ENCODE data around the gene SLC5A3. TPM values are rescaled to one million over a fixed set of nuclear protein-coding genes. Genes with fewer than 3 reads are reported as not detected.

Gene SLC5A3
- total and polyA plus RNA-seq, 2 experiments from 2014 or later = 6.2 to 32.7 TPM

GRCh38 chr21:34034369-34035014, 38.9 kb upstream of the SLC5A3 start (continued):
- TF ChIP-seq, protein P1, sequence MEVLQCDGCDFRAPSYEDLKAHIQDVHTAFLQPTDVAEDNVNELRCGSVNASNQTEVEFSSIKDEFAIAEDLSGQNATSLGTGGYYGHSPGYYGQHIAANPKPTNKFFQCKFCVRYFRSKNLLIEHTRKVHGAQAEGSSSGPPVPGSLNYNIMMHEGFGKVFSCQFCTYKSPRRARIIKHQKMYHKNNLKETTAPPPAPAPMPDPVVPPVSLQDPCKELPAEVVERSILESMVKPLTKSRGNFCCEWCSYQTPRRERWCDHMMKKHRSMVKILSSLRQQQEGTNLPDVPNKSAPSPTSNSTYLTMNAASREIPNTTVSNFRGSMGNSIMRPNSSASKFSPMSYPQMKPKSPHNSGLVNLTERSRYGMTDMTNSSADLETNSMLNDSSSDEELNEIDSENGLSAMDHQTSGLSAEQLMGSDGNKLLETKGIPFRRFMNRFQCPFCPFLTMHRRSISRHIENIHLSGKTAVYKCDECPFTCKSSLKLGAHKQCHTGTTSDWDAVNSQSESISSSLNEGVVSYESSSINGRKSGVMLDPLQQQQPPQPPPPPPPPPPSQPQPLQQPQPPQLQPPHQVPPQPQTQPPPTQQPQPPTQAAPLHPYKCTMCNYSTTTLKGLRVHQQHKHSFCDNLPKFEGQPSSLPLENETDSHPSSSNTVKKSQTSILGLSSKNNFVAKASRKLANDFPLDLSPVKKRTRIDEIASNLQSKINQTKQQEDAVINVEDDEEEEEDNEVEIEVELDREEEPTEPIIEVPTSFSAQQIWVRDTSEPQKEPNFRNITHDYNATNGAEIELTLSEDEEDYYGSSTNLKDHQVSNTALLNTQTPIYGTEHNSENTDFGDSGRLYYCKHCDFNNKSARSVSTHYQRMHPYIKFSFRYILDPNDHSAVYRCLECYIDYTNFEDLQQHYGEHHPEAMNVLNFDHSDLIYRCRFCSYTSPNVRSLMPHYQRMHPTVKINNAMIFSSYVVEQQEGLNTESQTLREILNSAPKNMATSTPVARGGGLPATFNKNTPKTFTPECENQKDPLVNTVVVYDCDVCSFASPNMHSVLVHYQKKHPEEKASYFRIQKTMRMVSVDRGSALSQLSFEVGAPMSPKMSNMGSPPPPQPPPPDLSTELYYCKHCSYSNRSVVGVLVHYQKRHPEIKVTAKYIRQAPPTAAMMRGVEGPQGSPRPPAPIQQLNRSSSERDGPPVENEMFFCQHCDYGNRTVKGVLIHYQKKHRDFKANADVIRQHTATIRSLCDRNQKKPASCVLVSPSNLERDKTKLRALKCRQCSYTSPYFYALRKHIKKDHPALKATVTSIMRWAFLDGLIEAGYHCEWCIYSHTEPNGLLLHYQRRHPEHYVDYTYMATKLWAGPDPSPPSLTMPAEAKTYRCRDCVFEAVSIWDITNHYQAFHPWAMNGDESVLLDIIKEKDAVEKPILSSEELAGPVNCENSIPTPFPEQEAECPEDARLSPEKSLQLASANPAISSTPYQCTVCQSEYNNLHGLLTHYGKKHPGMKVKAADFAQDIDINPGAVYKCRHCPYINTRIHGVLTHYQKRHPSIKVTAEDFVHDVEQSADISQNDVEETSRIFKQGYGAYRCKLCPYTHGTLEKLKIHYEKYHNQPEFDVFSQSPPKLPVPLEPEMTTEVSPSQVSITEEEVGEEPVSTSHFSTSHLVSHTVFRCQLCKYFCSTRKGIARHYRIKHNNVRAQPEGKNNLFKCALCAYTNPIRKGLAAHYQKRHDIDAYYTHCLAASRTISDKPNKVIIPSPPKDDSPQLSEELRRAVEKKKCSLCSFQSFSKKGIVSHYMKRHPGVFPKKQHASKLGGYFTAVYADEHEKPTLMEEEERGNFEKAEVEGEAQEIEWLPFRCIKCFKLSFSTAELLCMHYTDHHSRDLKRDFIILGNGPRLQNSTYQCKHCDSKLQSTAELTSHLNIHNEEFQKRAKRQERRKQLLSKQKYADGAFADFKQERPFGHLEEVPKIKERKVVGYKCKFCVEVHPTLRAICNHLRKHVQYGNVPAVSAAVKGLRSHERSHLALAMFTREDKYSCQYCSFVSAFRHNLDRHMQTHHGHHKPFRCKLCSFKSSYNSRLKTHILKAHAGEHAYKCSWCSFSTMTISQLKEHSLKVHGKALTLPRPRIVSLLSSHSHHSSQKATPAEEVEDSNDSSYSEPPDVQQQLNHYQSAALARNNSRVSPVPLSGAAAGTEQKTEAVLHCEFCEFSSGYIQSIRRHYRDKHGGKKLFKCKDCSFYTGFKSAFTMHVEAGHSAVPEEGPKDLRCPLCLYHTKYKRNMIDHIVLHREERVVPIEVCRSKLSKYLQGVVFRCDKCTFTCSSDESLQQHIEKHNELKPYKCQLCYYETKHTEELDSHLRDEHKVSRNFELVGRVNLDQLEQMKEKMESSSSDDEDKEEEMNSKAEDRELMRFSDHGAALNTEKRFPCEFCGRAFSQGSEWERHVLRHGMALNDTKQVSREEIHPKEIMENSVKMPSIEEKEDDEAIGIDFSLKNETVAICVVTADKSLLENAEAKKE (CRISPR knock-in tag; IDR thresholded peaks at IDR 0.05) = no peak
- TF ChIP-seq EZH2phosphoT487 (IDR thresholded peaks at IDR 0.05; ENCODE audit: unreplicated experiment) (no peak), JUNB (IDR thresholded peaks at IDR 0.05; ENCODE audit: unreplicated experiment) (no peak), ZNF331 (CRISPR knock-in tag; IDR thresholded peaks at IDR 0.05; ENCODE audit: low read depth) (no peak), REST (IDR thresholded peaks at IDR 0.05; ENCODE audit: unreplicated experiment) (no peak), CREB1 (CRISPR knock-in tag; IDR thresholded peaks at IDR 0.05; ENCODE audit: low read depth) (no peak)

Measured in GM23338 (cell line).